Heart left ventricle (tissue), 16 donors: ENCODE results near the gene COMP. TPM values are rescaled to one million over a fixed set of nuclear protein-coding genes. Genes with fewer than 3 reads are reported as not detected.

ENCODE experiments used
- ATAC-seq, 4 donors: fragments of 200-7000 bp; cut with Tn5 transposase; one replicate each; pipeline ENCODE4 v1.9.1; 2020 to 2022; ENCODE audit warnings: moderate library complexity in 4 of 4, mild to moderate bottlenecking in 3 of 4, moderate number of reproducible peaks in 1 of 4
- DNase-seq, 5 donors: peaks; one replicate each; pipeline ENCODE4 v3.0.0-alpha.2; 2020
- H3K27ac ChIP-seq, 12 donors: fragments of 200-600 bp; sonication (generic) in 4 of 12; one replicate each; pipeline versions ENCODE4 v1.5.0 to v1.8.0; 2016 to 2022; ENCODE audit warnings: mild to moderate bottlenecking in 2 of 12
- H3K27me3 ChIP-seq, 9 donors: fragments of 200-600 bp; sonication (generic) in 2 of 9; one replicate each; pipeline versions ENCODE4 v1.5.1 to v1.8.0; 2016 to 2022; ENCODE audit warnings: mild to moderate bottlenecking in 3 of 9
- H3K36me3 ChIP-seq, 9 donors: fragments of 200-600 bp; sonication (generic) in 2 of 9; one replicate each; pipeline versions ENCODE4 v1.5.0 to v1.8.0; 2018 to 2022; ENCODE audit warnings: mild to moderate bottlenecking in 2 of 9
- H3K4me1 ChIP-seq, 12 donors: fragments of 200-600 bp; sonication (generic) in 4 of 12; one replicate each; pipeline versions ENCODE4 v1.5.0 to v1.8.0; 2016 to 2022; ENCODE audit warnings: mild to moderate bottlenecking in 3 of 12
- H3K4me3 ChIP-seq, 12 donors: fragments of 200-600 bp; sonication (generic) in 4 of 12; one replicate each; pipeline versions ENCODE4 v1.5.0 to v1.8.0; 2017 to 2022; ENCODE audit warnings: mild to moderate bottlenecking in 9 of 12, moderate library complexity in 4 of 12
- H3K9me3 ChIP-seq, 12 donors: fragments of 200-600 bp; sonication (generic) in 4 of 12; one replicate each; pipeline versions ENCODE4 v1.5.0 to v1.8.0; 2016 to 2022; ENCODE audit warnings: mild to moderate bottlenecking in 1 of 12
- POLR2A ChIP-seq, 2 donors: fragments of 450-650 bp; IDR thresholded peaks; one replicate each; pipeline ENCODE4 v1.6.1; 2017; ENCODE audit warnings: antibody characterized with exemption in 2 of 2, mild to moderate bottlenecking in 2 of 2, moderate library complexity in 2 of 2
- WGBS, 4 donors: extraction: QIAGEN DNeasy Blood & Tissue Kit in 2 of 4; methylation state at CpG; one replicate each; pipeline versions ENCODE4 v1.1.5 to v1.1.7; 2013 to 2018; 5-methylcytosine and 5-hydroxymethylcytosine counted together
- intact Hi-C, 10 donors: fragments of 100-400 bp; cut with DNase I; formaldehyde crosslinking; loops; one replicate each; pipeline versions ENCODE4 v1.11.1 to v1.14.2; 2022
- polyA plus RNA-seq, 2 donors: library from polyadenylated mRNA; stranded (reverse); fragments of 200-250 nt; gene quantifications; one replicate each; pipeline ENCODE4 v1.2.3, GENCODE V29; 2013
- total RNA-seq, 9 donors: library from RNA; depleted of rRNA in 2 of 9; stranded (reverse); fragments of >200 nt in 2 of 9; fragmentation: NEBNext Ultra II Directional in 3 of 9; extraction: Animal tissue kit (Norgen Biotek cat#: 25700) in 3 of 9; gene quantifications; one replicate each; pipeline versions ENCODE4 v1.1.0 to v1.2.4, GENCODE V29; 2016 to 2023
- TF ChIP-seq, protein P1 (sequence below), 12 donors: fragments of 200-600 bp; sonication (generic) in 4 of 12; IDR thresholded peaks; one replicate each; pipeline versions ENCODE4 v1.5.0 to v1.8.0; 2018 to 2022; ENCODE audit warnings: antibody characterized with exemption in 12 of 12, mild to moderate bottlenecking in 5 of 12
- donor health status: ischemic (EF 13 %, LVEDD 7.1; RV severe dilation, severe dysfunction).
- donor health status: healthy with polysubstance abuse.
- donor health status: DM: no; HTN: yes; CAD: no.
- donor health status: DM: no; HTN: no; CAD: no.
- donor health status: ischemic (EF 25% LVEDD 6.9; RV normal size, moderate dysfunction).
- donor health status: ischemic (EF 25% LVEDD 5.7; RV mildly dilated, moderate dysfunction).
- donor health status: healthy.
- donor health status: DM: yes; HTN: yes; CAD: no.
- donor health status: ischemic (EF 35%, LVEDD 5.7; RV mildly dilated, moderate dysfunction).
- donor health status: nonischemic (EF 11% LVEDD 7.7; RV severe dilation, severe dysfunction).
- donor health status: DM: yes; HTN: yes; CAD: no.
- donor health status: PGD.
- donor health status: ischemic (EF 29% LVEDD 5.4; RV normal size, mild dysfunction).
- donor health status: nonischemic (EF 23%, LVEDD 6.1; RV moderate dilation, normal function).

COMP gene
- total and polyA plus RNA-seq, 11 donors: 0.11 to 2.7 (median 0.46) TPM; not detected in 1

DNA sequence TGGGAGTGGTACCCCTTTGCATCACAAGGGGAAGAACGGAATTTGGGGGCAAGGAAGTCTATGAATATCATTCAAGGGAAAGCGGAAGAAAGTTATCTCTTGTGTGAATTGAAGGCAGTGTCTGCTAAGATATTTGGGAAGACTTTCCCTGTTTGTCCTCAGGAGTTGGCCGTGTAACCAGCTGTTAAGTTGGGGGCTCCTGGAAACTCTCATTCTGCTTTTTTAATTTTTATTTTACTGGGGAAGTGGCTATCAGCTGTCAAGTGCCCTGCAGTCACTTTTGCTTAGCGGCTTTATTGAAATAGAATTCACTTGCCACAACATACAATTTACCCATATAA lies 43.5 kb upstream of the COMP start:
- H3K4me1 ChIP-seq: peaks cover 8 to 73% (median 49%) of the 10 kb centered on the region in 12 donors
- DNase-seq (no peak), ATAC-seq (no peak)
- H3K36me3 ChIP-seq: peaks cover 0 to 36% (median 11%) of the 10 kb centered on the region in 9 donors
- no peak for TF ChIP-seq POLR2A (IDR thresholded peaks at IDR 0.05)
- TF ChIP-seq, protein P1, sequence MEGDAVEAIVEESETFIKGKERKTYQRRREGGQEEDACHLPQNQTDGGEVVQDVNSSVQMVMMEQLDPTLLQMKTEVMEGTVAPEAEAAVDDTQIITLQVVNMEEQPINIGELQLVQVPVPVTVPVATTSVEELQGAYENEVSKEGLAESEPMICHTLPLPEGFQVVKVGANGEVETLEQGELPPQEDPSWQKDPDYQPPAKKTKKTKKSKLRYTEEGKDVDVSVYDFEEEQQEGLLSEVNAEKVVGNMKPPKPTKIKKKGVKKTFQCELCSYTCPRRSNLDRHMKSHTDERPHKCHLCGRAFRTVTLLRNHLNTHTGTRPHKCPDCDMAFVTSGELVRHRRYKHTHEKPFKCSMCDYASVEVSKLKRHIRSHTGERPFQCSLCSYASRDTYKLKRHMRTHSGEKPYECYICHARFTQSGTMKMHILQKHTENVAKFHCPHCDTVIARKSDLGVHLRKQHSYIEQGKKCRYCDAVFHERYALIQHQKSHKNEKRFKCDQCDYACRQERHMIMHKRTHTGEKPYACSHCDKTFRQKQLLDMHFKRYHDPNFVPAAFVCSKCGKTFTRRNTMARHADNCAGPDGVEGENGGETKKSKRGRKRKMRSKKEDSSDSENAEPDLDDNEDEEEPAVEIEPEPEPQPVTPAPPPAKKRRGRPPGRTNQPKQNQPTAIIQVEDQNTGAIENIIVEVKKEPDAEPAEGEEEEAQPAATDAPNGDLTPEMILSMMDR (IDR thresholded peaks at IDR 0.05): no peak
- H3K27ac ChIP-seq: no peak overlapping the region
- WGBS, 4 donors: 68 to 77% (median 73%) methylated on average over 4 of the region's 4 CpGs
- H3K4me3 ChIP-seq: peak overlapping the region in 5 of 12 donors; percentile 88 to 97 (median 93)
- intact Hi-C loops: loop anchor here in 4 of 10 donors (5.0 to 10.0 kb wide), 3 partner anchors 147 to 152 kb away; partner anchors contain the start of gene CRTC1 (in 3 of the 4)
- H3K9me3 ChIP-seq: no peaks in the 10 kb centered on the region
- no peaks in the 10 kb centered on the region for H3K27me3 ChIP-seq

DNA sequence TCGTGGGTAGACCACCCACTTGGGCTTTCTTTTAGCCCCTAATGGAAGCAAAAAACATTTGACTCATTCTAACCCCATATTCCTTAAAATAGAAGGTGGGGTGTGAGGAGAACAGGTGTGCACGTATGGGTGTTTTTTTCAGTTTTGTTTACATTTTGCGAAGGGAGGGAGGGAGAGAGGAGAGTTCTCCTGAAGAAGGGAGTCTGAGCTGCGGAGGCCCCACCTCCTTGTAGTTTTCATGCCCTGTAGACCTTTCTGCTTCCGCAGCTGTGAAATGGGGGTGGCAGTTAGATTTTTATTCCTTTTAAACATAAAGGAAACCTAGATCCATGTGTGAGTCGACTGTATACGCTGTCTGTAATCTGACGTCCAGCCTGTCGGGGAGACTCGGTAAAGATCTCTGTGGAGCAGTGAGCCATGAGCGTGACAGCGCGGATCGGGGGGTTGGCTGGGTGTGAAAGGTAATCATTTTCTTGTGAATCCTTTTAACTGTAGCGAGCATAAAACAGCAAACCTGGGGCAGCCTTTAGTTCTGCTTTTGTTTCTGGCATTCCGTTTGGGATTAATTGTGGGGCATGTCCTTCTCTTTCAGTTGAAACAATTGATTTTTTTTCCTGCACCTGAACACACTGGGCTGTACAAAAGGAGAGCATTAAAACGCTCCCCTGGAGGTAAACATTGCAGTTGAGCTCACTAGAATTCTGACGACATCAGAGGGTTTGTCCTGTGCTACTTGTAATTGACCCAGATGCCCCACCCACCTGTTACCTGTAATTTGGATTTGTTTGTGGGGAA lies 42.9 kb upstream of the COMP start:
- Histone ChIP-seq H3K27ac (no peak overlapping the region), H3K4me3 (peak overlapping the region in 10 of 12 donors; percentile 71 to 97 (median 88)), H3K36me3 (peaks cover 0 to 32% (median 11%) of the 10 kb centered on the region in 9 donors), H3K4me1 (peaks cover 8 to 67% (median 43%) of the 10 kb centered on the region in 12 donors), H3K9me3 (no peaks in the 10 kb centered on the region), H3K27me3 (no peaks in the 10 kb centered on the region)
- DNase-seq (peak in 1 of 5 donors; percentile 13), ATAC-seq (no peak)
- intact Hi-C loops: loop anchor here in 4 of 10 donors (5.0 to 10.0 kb wide), 3 partner anchors 147 to 152 kb away; partner anchors contain the start of gene CRTC1 (in 3 of the 4)
- WGBS, 4 donors: 26 to 40% (median 35%) methylated on average over 18 of the region's 18 CpGs
- TF ChIP-seq, protein P1 (IDR thresholded peaks at IDR 0.05): no peak
- TF ChIP-seq POLR2A (IDR thresholded peaks at IDR 0.05): no peak

DNA sequence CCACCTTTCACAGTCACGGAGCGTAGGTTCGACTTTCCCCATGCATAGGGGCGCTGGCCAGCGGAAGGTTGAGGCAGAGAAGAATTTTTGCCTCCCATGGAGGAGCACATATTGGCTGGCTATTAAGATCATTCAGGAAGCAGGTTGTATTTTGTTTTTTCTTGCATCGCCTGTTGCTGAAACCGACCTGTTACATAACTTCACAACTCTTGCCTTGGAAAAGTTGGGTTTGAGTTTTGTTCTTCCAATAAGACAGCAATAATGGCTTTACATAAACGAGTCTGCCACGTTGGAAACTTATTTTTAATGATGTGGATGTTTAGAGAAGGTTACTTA lies 42.0 kb upstream of the COMP start:
- peaks cover 0 to 26% (median 8%) of the 10 kb centered on the region in 9 donors for H3K36me3 ChIP-seq
- H3K4me1 ChIP-seq: peaks cover 4 to 58% (median 36%) of the 10 kb centered on the region in 12 donors
- ATAC-seq (peak in 1 of 4 donors; percentile 4), DNase-seq (no peak)
- H3K9me3 ChIP-seq: no peaks in the 10 kb centered on the region
- TF ChIP-seq POLR2A (IDR thresholded peaks at IDR 0.05): no peak
- TF ChIP-seq, protein P1 (IDR thresholded peaks at IDR 0.05): no peak
- intact Hi-C loops: loop anchor here in 4 of 10 donors (5.0 to 10.0 kb wide), 3 partner anchors 146 to 151 kb away; partner anchors contain the start of gene CRTC1 (in 3 of the 4)
- H3K27me3 ChIP-seq: no peaks in the 10 kb centered on the region
- WGBS, 4 donors: 3 to 6% (median 4%) methylated on average over 9 of the region's 9 CpGs
- H3K27ac ChIP-seq: peak overlapping the region in 8 of 12 donors; percentile 16 to 95 (median 84)
- H3K4me3 ChIP-seq: peak overlapping the region; percentile 71 to 97 (median 88)
